H1 (cell line): ENCODE results near the gene ENPP1. TPM values are rescaled to one million over a fixed set of nuclear protein-coding genes. Genes with fewer than 3 reads are reported as not detected.
A peak's percentile ranks its signal among the peaks of the same experiment; 100 is the strongest.

Source experiments
- ASH2L ChIP-seq: fragments of 200-600, 300-600 bp; sonication (generic); IDR thresholded peaks from one replicate; pipeline ENCODE4 v1.7.1; 2017; ENCODE audit warnings: low read length
- ATF3 ChIP-seq: IDR thresholded peaks from 2 replicates; pipeline ENCODE4 v1.6.1; 2011; ENCODE audit warnings: low read depth, mild to moderate bottlenecking, low read length; ENCODE audit not compliant: insufficient read depth
- BACH1 ChIP-seq: IDR thresholded peaks from 2 replicates; pipeline ENCODE4 v1.6.1; 2012; ENCODE audit warnings: low read length, improper control_type of control experiment
- CTCF ChIP-seq, 3 experiments: IDR thresholded peaks; 1 replicate in 2 of 3; 2 replicates in 1 of 3; pipeline versions ENCODE4 v1.5.1 to v1.6.1; 2011; ENCODE audit warnings: low read length in 3 of 3, mild to moderate bottlenecking in 3 of 3, inconsistent platforms in 2 of 3, low read depth in 1 of 3, moderate library complexity in 1 of 3; ENCODE audit not compliant: insufficient read depth in 1 of 3; ENCODE audit errors: control extremely low read depth in 1 of 3
- E2F6 ChIP-seq: IDR thresholded peaks from 2 replicates; pipeline ENCODE4 v1.6.1; 2012; ENCODE audit warnings: inconsistent platforms
- GTF2F1 ChIP-seq: IDR thresholded peaks from 2 replicates; pipeline ENCODE4 v1.6.1; 2012; ENCODE audit warnings: low read depth, low read length, improper control_type of control experiment, borderline replicate concordance
- KDM4A ChIP-seq: IDR thresholded peaks from one replicate; pipeline ENCODE4 v1.7.1; 2012; ENCODE audit warnings: low read depth, mild to moderate bottlenecking, moderate library complexity, low read length, inconsistent platforms; ENCODE audit not compliant: severe bottlenecking
- MAX ChIP-seq: IDR thresholded peaks from 2 replicates; pipeline ENCODE4 v1.6.1; 2012; ENCODE audit warnings: inconsistent platforms
- PHF8 ChIP-seq: fragments of 200-600 bp; sonication (generic); conservative IDR thresholded peaks from 2 replicates; pipeline ENCODE4 v1.7.1; 2012; ENCODE audit warnings: low read depth, mild to moderate bottlenecking, inconsistent platforms, low read length, moderate library complexity
- POLR2A ChIP-seq, 2 experiments: IDR thresholded peaks; 1 replicate in 1 of 2; 2 replicates in 1 of 2; pipeline ENCODE4 v1.6.1; 2011; ENCODE audit warnings: low read depth in 2 of 2, low read length in 2 of 2, mild to moderate bottlenecking in 2 of 2; ENCODE audit errors: control extremely low read depth in 1 of 2
- RFX5 ChIP-seq: IDR thresholded peaks from 2 replicates; pipeline ENCODE4 v1.6.1; 2011; ENCODE audit warnings: low read depth, low read length, improper control_type of control experiment, borderline replicate concordance
- RNF2 ChIP-seq: fragments of 200-900, 300-1000 bp; sonication (generic); IDR thresholded peaks from 2 replicates; pipeline ENCODE4 v1.7.1; 2016; ENCODE audit warnings: borderline replicate concordance, low read depth, mild to moderate bottlenecking, antibody characterized with exemption, low read length; ENCODE audit not compliant: poor library complexity, severe bottlenecking; ENCODE audit errors: missing control alignments
- RXRA ChIP-seq: IDR thresholded peaks from 2 replicates; pipeline ENCODE4 v1.6.1; 2011; ENCODE audit warnings: low read depth, mild to moderate bottlenecking, low read length, moderate library complexity; ENCODE audit not compliant: insufficient read depth
- TAF7 ChIP-seq: optimal IDR thresholded peaks from 2 replicates; pipeline ENCODE3; 2011; ENCODE audit warnings: low read depth, mild to moderate bottlenecking, inconsistent platforms, low read length, moderate library complexity, borderline replicate concordance
- TBP ChIP-seq: IDR thresholded peaks from 2 replicates; pipeline ENCODE4 v1.6.1; 2011; ENCODE audit warnings: low read depth, low read length, improper control_type of control experiment
- YY1 ChIP-seq: IDR thresholded peaks from 2 replicates; pipeline ENCODE4 v1.6.1; 2011; ENCODE audit warnings: low read depth, mild to moderate bottlenecking, low read length
- polyA plus RNA-seq, 7 experiments: library from polyadenylated mRNA; depleted of rRNA in 3 of 7; stranded (reverse) in 5 of 7; unstranded in 2 of 7; fragments of >200 nt in 5 of 7; fragments of 200-250 nt in 2 of 7; gene quantifications; 1 replicate in 5 of 7; 2 replicates in 1 of 7; 4 replicates in 1 of 7; pipeline versions ENCODE4 v1.2.1 to v1.2.3, GENCODE V29; 2011 to 2013; ENCODE audit warnings: missing spikeins in 2 of 7, mixed read lengths in 2 of 7
- total RNA-seq: library from RNA; stranded (reverse); fragmentation: NEBNext Ultra II Directional; extraction: Animal tissue kit (Norgen Biotek cat#: 25700); gene quantifications from 2 replicates; pipeline ENCODE4 v1.2.1, GENCODE V29; 2021

Gene ENPP1
- total and polyA plus RNA-seq, 2 of the 8 experiments (the other 6 are each of a cell fraction or from before 2014, with no cell fraction given) = 10.1 to 39.1 TPM

- TF ChIP-seq YY1 (0 out of 2 replicates have a peak, but pooled peaks have one; percentile 47), TBP (peak; percentile 51; the same call in 1 of the 2 replicates), RXRA (no peak), BACH1 (peak; percentile 20; the same call in 1 of the 2 replicates), ATF3 (no peak), KDM4A (peak; percentile 92), TAF7 (peak; percentile 44), RFX5 (no peak), RNF2 (no peak), PHF8 (peak; percentile 34; the same call in 1 of the 2 replicates), CTCF (IDR thresholded peaks at IDR 0.05; ENCODE audit: control extremely low read depth in 1 of 3, insufficient read depth in 1 of 3, low read depth in 1 of 3, low read length in 3 of 3) (peak; percentile 21 to 43 (median 36); a peak in 3 of 4 replicates), GTF2F1 (no peak), POLR2A (IDR thresholded peaks at IDR 0.05; ENCODE audit: control extremely low read depth in 1 of 2, low read depth in 2 of 2, low read length in 2 of 2) (peak in 1 of 2 experiments; percentile 67; a peak in 2 of 3 replicates), MAX (peak; percentile 63), E2F6 (peak; percentile 72; the same call in 1 of the 2 replicates), ASH2L (peak; percentile 56)
Observed at GRCh38 chr6:131807644-131808459, at the start of gene ENPP1 (continued).
